ENCODE results near the gene COL6A1. TPM values are rescaled to one million over a fixed set of nuclear protein-coding genes. Genes with fewer than 3 reads are reported as not detected.

The COL6A1 gene
- total RNA-seq, 1 donor from 2014 or later: 0.11 TPM

- ATAC-seq (ENCODE audit: low read depth) (no peak), DNase-seq (no peak)
- H3K27ac Mint-ChIP-seq: no peak overlapping the region
- CTCF ChIA-PET: no interaction called here
- H3K4me1 Mint-ChIP-seq: no peaks in the 10 kb centered on the region
- POLR2A ChIA-PET: no interaction called here
- no peaks in the 10 kb centered on the region for H3K27me3 Mint-ChIP-seq
- intact Hi-C loops (cut with micrococcal nuclease): no loop called here
- H3K9me3 Mint-ChIP-seq: peaks cover 3% of the 10 kb centered on the region
- TF ChIP-seq, protein P1, sequence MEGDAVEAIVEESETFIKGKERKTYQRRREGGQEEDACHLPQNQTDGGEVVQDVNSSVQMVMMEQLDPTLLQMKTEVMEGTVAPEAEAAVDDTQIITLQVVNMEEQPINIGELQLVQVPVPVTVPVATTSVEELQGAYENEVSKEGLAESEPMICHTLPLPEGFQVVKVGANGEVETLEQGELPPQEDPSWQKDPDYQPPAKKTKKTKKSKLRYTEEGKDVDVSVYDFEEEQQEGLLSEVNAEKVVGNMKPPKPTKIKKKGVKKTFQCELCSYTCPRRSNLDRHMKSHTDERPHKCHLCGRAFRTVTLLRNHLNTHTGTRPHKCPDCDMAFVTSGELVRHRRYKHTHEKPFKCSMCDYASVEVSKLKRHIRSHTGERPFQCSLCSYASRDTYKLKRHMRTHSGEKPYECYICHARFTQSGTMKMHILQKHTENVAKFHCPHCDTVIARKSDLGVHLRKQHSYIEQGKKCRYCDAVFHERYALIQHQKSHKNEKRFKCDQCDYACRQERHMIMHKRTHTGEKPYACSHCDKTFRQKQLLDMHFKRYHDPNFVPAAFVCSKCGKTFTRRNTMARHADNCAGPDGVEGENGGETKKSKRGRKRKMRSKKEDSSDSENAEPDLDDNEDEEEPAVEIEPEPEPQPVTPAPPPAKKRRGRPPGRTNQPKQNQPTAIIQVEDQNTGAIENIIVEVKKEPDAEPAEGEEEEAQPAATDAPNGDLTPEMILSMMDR (IDR thresholded peaks at IDR 0.05): no peak
- no peak overlapping the region for H3K4me3 Mint-ChIP-seq
- H3K36me3 Mint-ChIP-seq (ENCODE audit: low read depth): no peaks in the 10 kb centered on the region
Measured at GRCh38 chr21:46009951-46010705, 28.6 kb downstream of the COL6A1 start.

DNA sequence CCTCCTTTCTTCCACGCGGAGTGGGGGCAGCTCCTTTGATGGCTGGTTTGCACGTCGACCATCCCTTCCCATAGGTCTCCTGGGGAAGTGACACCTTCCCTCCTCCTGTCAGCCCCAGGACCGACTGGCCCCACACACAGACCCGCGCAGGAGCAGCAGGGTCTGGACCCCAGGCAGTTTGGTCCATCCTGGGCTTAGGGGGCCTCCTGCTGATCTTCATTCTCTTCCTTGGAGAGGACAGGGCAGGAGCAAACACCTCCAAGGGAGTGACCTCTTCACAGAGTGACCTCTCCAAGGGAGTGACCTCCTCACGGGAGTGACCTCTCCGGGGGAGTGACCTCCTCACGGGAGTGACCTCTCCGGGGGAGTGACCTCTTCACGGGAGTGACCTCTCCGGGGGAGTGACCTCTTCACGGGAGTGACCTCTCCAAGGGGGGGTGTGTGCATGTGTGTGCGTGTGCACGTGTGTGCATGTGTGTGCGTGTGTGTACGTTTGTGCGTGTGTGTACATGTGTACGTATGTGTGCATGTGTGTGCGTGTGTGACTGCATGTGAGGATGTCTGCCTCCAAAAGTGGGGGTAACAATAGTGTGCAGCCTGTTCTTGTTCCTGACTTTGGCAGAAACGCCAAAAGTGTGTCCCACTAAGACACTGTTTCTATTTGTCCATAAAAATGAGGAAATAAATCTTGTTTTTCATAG lies 29.8 kb downstream of the COL6A1 start:
- ATAC-seq (ENCODE audit: low read depth) (no peak), DNase-seq (no peak)
- intact Hi-C loops (cut with micrococcal nuclease): no loop called here
- no peaks in the 10 kb centered on the region for H3K36me3 Mint-ChIP-seq (ENCODE audit: low read depth)
- peaks cover 3% of the 10 kb centered on the region for H3K9me3 Mint-ChIP-seq
- ChIA-PET POLR2A (no interaction called here), CTCF (no interaction called here)
- no peak overlapping the region for H3K4me3 Mint-ChIP-seq
- H3K27ac Mint-ChIP-seq: no peak overlapping the region
- no peaks in the 10 kb centered on the region for H3K4me1 Mint-ChIP-seq
- TF ChIP-seq, protein P1 (IDR thresholded peaks at IDR 0.05): no peak
- H3K27me3 Mint-ChIP-seq: peaks cover 5% of the 10 kb centered on the region

GRCh38 chr21:46012154-46012553 lies 30.6 kb downstream of the COL6A1 start:
- intact Hi-C loops (cut with micrococcal nuclease): no loop called here
- DNase-seq: no peak
- Mint-ChIP-seq H3K27ac (no peak overlapping the region), H3K4me3 (no peak overlapping the region), H3K27me3 (peaks cover 11% of the 10 kb centered on the region), H3K9me3 (peaks cover 3% of the 10 kb centered on the region), H3K4me1 (no peaks in the 10 kb centered on the region), H3K36me3 (ENCODE audit: low read depth) (no peaks in the 10 kb centered on the region)
- no peak for ATAC-seq (ENCODE audit: low read depth)
- TF ChIP-seq, protein P1 (IDR thresholded peaks at IDR 0.05): no peak
- CTCF ChIA-PET: no interaction called here
- POLR2A ChIA-PET: no interaction called here

DNA sequence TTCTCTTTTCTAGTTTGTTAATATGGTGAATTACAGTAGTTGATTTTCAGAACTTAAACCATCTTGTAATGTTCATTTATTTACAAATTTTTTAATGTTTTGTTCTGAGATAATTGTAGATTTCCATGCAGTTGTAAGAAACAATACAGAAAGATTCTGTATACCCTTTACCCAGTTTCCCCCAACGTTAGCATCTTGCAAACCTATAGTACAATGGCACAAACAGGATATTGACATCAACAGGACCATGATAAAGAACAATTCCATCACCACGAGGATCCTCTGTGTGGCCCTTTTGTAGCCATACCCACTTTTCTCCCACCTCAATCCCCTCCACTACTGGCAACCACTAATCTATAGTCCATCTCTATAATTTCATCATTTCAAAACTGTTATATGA lies 33.3 kb downstream of the COL6A1 start:
- Mint-ChIP-seq H3K9me3 (no peaks in the 10 kb centered on the region), H3K4me3 (no peak overlapping the region), H3K4me1 (no peaks in the 10 kb centered on the region), H3K36me3 (ENCODE audit: low read depth) (no peaks in the 10 kb centered on the region), H3K27ac (no peak overlapping the region), H3K27me3 (peaks cover 30% of the 10 kb centered on the region)
- TF ChIP-seq, protein P1 (IDR thresholded peaks at IDR 0.05): no peak
- ChIA-PET POLR2A (no interaction called here), CTCF (no interaction called here)
- no peak for DNase-seq
- ATAC-seq (ENCODE audit: low read depth): no peak
- intact Hi-C loops (cut with micrococcal nuclease): no loop called here

- ChIA-PET POLR2A (no interaction called here), CTCF (no interaction called here)
- DNase-seq: no peak
- Mint-ChIP-seq H3K27ac (no peak overlapping the region), H3K9me3 (no peaks in the 10 kb centered on the region), H3K4me3 (no peak overlapping the region), H3K4me1 (no peaks in the 10 kb centered on the region), H3K36me3 (ENCODE audit: low read depth) (no peaks in the 10 kb centered on the region), H3K27me3 (peaks cover 33% of the 10 kb centered on the region)
- ATAC-seq (ENCODE audit: low read depth): no peak
- intact Hi-C loops (cut with micrococcal nuclease): no loop called here
- TF ChIP-seq, protein P1 (IDR thresholded peaks at IDR 0.05): no peak
Measured at GRCh38 chr21:46017148-46017547, 35.6 kb downstream of the COL6A1 start.

All from activated B cell treated with CpG ODN at 0.5 μM for 24 hours (primary cell).